Measurements from ENCODE around the gene HTR6.
A peak's percentile ranks its signal among the peaks of the same experiment; 100 is the strongest.

Gene HTR6

DNA sequence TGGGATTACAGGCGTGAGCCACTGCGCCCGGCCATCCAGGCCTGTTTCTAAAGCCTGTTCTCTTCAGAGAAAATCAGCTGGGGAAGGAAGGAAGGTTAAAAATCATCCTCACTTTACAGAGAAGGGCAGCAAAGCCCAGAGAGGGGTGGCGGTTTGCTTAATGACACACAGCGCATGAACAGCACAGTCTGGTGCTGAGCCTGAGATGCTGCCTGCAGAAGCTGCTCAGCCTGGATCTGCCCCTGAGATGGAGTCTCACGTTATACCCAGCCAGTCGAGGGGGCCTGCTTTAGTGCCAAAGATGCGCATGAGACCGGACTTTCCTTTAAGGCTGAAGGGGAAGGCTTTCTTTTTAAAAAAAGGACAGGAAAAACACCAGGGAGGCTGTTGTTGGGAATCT, 21.3 kb downstream of the HTR6 start:
- DNase-seq (ENCODE audit: low spot score) (no peak), FAIRE-seq (no peak)

DNA sequence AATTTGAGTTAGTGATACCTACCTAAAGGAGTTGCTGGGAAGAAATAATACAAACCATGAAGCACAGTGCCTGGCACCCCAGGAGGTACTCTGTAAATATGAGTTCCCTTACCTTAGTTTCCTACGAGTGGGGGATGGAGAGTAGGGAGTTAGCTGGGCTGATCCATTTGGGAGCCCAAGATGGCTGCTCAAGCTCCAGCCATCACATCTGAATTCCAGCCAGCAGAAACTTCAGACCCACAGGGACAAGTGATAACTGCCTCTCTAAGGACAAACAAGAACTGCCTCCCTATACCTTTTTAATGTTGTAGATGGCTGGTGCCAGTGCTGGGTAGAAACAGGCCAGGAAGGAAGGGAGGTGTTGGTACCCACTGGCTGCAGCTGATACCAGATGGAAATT, 22.7 kb downstream of the HTR6 start:
- DNase-seq (ENCODE audit: low spot score) (no peak), FAIRE-seq (no peak)

DNA sequence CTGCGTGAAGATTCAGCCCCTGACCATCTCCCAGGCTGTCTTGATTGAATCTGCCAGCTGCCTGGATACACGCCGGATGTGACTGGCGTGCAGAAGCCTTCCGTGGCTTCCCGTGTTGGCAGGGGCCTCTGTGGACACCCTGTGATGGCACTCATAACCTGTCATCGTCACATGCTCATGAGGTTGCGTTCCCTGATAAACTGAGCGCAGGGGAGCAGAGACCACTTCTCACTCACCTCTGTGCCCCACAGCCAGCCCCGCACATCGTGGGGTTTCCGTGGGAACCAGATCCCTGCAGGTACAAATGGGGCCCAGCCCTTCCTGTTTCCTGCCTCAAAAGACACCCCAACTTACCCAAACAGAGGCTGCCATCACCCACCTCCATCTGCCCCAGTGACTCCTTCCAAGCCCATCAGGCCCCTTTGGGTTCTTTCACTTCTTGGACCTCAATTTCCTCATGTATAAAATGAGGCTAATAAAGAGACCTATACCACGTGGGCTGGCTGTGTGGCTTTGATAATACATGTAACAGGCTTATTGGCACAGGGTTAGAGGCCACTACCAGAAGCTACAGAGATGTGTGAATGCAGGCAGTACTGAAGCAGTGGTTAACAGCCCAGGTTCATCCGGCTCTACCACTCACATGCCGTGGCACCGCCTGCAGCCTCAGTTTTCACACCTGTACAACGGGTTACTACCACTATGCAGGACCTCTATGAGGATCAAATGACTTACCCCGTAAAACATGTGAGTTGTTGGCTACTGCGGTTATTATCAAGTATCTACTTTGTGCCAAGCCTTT, 23.6 kb downstream of the HTR6 start:
- FAIRE-seq (no peak), DNase-seq (ENCODE audit: low spot score) (no peak)

DNA sequence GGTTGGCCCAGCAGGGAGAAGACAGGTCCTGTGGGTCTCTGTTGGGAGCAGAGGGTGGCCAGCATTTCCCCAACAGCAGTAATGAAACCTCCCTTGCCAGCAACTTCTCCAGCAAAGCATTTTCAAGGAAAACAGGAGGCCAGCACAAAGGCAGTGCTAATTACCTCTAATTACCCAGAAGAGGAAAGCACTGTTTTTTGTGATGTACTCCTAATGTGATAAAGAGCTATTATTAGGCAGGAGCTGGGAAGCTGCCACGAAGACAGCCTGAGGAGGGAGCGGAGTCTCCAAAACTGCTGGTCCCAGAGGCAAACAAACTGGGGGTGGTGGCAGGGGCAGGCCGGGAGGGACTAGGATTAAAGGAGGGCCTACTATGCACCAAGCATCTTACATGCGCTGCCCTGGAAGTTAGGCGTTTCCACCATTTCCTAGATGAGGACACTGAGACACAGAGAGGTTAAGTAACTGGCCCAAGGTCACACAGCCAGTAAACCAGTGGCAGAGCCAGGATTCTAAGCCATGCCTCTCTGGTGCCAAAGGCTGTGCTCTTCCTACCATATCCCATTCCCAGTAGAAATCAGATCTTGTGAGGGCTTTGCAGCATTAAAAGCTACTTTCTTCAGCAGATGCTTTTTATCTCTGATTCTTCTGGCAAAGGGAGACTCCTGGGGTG, 24.5 kb downstream of the HTR6 start:
- DNase-seq (ENCODE audit: low spot score), result no peak
- FAIRE-seq, result no peak

DNA sequence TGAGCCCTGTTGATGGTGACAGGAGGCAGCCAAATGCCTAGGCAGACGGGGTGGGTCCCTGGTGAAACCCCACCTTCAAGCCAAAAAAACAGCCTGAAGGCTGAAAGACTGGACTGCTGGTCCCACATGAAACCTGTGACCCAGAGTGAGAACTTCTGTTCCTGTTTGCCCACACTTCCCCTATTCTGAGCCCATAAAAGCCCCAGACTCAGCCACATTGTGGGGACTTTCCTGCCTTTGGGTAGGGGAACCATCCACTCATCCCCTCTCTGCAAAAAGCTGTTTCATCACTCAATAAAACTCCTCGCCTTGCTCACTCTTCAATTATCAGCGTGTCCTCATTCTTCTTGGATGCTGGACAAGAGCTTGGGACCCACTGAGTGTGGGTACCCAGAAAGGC, 25.2 kb downstream of the HTR6 start:
- no peak for DNase-seq (ENCODE audit: low spot score)
- no peak for FAIRE-seq

DNA sequence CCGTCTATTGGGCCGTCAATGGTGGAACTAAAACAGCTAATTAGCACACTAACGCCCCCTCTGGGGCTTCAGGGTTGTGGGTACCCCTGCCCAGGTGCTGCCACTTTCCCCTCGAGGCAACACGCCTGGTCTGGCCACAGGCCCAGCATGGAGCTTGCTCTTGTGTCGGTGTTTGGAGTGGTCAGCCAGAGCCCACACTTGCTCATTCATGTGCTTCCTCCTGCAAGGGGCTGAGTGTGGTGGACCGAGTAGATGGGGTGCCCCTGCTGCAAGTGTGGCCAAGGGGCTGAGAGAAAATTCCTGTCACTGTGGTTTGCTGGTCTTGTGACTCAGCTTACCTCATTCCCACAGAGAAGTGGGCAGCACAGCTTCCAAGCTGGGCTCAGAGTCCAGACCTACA, 25.7 kb downstream of the HTR6 start:
- FAIRE-seq (no peak), DNase-seq (ENCODE audit: low spot score) (no peak)

DNA sequence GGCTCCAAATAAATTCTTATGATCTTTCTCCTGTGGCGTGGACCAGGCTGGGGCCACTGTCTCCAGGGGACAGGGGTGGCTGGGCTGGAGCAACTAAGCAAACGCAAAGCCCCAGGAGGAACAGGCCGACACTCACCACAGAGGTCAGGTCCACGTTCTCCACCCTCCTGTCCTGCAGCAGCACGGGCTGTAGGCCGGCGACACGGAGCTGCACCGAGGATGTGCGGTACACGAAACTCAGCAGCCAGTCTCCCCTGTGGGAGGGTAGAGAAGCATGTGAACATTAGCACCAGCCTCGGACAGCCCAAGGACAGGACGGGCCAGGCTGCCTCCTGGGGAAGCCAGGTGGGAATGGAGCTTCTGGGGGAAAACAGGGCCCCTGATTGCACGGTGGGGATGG, 29.6 kb downstream of the HTR6 start:
- FAIRE-seq (no peak), DNase-seq (ENCODE audit: low spot score) (no peak)

DNA sequence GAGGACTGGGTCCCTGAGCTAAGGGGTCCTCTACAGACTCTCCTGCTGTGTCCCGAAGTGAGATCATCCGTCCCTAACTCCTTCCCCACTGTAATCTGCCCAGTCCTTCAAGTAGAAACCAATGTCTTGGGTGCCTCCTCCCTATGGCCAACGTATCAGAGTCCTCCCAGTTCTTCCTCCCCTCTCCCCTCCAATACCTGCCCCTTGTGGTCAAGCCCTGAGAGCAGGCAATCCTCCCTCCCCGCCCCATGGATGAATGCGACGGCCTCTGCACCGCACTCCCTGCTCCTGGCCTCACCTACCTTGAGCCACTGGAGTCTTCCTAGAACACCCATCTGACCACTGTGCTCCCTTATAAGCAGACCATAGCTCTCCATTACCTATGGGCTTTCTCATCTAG, 31.1 kb downstream of the HTR6 start:
- FAIRE-seq, result no peak
- no peak for DNase-seq (ENCODE audit: low spot score)

DNA sequence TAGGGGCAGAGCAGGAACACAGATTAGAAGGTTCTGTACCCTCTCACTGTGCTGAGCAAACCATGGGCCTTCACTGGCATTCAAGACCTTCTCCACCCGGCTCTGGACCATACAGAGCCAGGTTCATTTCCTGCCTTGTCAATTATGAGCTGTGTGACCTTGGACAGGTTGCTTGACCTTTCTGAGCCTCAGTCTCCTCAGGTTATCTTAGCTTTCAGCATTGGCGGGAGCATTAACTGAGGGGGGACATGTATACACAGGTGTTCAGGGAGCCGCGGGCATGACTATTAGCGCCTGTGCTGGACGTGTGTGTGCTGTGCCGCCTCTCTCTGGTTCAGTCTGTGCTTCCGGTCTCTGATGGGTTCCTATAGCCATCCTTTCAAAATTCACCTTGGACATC, 32.1 kb downstream of the HTR6 start:
- FAIRE-seq (no peak), DNase-seq (ENCODE audit: low spot score) (no peak)

DNA sequence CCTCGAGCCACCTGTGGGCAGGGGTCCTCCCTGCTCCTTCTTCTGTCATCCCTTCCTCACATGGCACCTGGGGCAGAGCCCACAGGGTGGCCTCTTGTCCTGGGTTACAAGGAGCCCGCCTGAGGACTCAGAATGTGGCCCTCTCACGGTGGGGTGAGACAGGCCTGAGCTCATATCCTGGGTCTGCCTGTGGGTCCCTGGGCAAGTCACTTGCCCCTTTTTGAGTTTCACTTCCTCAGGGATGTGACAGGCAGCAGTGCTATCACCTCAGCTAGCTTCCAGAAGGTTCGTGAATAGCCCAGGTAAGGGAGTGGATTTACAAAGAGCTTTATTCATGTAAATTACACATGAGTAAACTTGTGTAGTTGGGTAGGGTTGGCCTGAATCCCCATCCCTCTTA, 33.5 kb downstream of the HTR6 start:
- no peak for DNase-seq (ENCODE audit: low spot score)
- no peak for FAIRE-seq

DNA sequence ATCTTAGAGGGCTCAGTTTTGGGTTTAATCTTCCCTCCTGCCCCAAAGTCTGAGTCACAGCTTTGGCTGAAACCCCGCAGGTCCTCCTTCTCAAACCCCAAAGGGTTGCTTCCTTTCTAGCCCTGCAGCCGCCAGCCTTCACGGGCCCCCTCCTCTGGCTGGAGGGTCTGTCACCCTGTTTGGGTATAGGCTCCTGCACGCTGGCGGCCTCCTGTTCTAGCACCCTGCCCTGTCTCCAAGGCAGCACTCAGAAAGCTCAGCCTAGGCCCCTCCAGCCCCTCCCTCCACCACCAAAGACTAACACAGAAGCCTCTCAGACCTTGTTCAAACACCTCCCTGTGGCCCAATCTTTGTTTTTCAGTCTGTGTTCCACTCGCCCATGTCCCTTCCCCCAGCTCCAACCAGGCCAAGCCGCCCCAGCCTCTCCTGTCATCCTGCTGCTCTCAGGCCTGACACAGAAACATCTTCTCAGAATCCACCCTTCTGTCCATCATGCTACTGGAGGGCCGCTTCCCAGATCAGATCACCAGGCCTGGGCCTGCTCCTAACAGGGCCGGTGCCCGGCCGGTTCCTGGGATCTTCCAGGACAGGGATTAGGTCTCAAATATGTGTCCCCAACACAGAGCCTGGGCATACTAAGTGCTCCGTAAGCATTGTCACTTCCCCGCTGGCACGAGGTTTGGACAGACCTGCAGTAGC, 35.6 kb downstream of the HTR6 start:
- DNase-seq (ENCODE audit: low spot score) (no peak), FAIRE-seq (no peak)

DNA sequence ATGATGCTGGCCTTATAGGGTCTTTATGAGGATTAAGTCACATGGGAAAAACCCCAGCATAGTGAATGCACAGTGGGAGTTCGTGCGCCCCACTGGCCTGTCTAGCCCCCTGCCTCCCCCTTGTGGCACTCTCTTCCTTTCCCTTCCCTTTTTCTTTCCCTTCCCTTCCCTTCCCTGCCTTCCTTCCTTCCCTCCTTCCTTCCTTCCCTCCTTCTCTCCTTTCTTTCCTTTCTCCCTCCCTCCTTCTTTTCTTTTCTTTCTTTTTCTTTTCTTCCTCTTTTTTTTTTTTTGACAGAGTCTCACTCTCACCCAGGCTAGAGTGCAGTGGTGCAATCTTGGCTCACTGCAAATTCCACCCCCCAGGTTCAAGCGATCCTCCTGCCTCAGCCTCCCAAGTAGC, 38.6 kb downstream of the HTR6 start:
- DNase-seq (ENCODE audit: low spot score), result no peak
- FAIRE-seq, result no peak

DNA sequence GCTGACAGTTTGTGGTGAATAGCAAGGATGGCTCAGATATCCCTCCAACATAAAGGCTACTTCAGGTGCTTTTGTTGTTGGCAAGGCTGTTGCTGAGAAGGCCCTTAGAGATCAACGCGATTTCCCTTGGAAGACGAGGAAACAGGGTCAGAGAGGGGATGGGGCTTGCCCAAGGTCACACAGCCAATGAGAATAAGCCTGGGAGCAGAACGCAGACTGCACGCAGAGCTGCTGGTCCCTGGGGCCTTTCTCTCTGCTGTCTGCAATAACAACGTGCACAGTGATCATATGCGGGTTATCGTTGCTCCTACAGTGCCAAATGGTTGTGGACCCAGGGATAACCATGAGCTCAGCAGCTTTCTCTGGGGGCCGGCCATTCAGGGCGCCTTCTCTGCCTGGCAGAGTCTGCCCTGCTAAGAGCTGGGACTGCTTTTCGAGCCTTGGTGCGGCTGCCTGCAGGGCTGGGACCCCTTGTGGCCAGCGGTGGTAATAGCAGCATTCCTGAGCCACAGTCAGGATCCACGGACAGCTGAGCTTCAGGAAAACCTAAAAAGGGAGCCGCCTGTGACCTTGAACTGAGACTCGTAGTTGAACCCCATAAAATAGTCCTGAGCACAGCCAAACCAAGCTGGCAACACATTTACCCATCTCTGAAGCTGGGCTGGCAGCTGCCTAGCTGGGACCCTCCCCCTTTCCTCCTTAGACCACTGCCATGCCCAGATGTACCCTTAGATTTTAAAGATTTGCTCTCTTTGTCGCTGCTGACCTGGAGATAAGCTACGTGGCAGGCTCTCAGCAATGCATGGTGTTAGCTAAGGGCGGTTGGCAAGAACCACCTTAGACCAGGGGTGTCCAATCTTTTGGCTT, 39.8 kb downstream of the HTR6 start:
- FAIRE-seq, result no peak

DNA sequence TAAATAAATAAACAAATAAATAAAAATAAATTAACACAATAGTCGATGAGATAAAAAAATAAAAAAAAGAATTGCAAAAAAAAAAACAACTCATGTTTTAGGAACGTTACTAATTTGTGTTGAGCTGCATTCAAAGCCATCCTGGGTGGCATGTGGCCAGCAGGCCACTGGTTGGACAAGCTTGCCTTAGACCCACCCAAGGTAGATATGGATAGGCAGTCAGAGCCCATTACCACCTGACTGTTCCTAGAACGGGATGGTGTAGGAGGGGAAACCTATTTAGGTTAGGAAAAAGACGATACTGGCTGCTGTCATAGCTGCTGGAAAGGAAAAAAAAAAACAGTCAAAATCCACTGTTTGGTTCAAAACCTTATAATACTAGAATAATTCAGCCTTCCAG, 40.8 kb downstream of the HTR6 start:
- DNase-seq (ENCODE audit: low spot score) (no peak), FAIRE-seq (no peak)

More for the DNA sequence above, 39.8 kb downstream of the HTR6 start:
- peak; percentile 26 for DNase-seq (ENCODE audit: low spot score)

DNA sequence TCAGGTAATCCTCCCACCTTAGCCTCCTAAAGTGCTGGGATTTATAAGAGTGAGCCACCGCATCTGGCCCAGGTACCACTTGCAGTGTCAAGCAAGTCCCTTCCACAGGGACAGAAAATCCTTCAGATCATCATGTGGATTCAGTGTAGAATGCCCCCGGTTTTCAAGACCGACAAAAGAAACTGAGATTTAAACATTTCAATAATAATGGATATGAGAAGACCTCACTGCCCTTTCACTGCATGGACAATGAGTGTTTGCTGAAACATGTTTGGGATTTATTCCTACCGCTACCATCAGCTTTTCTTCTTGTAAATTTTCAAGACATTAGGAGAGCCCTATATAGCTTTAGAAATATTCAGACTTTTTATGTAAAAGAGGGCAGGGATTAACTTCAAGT, 41.5 kb downstream of the HTR6 start:
- FAIRE-seq, result no peak

DNA sequence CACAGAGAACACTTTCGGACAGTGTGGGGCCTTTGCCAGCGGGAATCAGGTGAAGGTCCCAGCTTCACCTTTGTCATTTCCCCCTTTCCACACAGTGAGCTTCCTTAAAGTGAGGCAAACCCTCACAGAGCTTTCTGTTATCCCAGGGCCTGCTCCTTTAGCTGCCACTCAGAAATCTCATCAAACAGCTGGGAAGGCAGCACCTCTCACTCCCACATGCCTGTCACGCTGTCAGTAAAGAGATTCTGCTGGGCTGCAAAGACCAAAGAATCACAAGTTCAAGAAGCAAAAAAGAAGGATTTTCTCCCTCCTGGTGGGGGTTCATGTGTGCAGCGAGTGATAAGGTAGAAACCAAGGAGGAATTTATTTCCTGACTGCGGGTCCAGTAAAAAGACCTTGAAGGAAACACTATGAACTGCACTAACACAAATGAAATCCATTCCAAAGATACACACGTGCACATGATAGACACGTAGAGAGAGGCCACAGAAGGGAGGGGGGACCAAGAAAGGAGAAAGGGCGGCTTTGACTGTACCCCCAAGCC, 44.0 kb downstream of the HTR6 start:
- FAIRE-seq (no peak), DNase-seq (ENCODE audit: low spot score) (no peak)

More for the DNA sequence above, 41.5 kb downstream of the HTR6 start:
- no peak for DNase-seq (ENCODE audit: low spot score)

DNA sequence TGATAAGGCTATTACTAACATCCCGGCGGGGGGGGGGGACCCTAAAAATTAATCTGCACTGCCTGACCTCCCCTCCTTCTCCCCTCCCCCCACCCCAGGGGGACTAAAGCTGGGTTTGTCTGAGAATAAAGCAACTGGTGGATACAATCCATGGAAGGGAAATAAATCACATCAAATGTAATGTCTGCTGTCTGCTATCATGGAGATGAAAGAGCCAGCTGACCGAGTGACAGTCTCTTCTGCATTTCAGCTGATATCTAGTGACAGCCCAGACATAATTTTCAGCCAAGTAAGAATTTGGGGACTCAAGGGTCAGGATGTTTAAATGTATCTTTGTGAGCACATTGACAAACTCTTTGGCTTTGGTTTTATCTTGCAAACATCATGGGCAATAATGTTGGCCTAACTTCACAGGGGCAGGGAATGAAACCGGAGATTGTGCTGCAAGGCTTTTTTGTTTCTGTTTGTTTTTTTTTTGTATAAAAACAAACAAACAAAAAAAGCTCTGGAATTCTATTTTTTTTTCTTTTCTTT, 44.7 kb downstream of the HTR6 start:
- FAIRE-seq, result no peak

DNA sequence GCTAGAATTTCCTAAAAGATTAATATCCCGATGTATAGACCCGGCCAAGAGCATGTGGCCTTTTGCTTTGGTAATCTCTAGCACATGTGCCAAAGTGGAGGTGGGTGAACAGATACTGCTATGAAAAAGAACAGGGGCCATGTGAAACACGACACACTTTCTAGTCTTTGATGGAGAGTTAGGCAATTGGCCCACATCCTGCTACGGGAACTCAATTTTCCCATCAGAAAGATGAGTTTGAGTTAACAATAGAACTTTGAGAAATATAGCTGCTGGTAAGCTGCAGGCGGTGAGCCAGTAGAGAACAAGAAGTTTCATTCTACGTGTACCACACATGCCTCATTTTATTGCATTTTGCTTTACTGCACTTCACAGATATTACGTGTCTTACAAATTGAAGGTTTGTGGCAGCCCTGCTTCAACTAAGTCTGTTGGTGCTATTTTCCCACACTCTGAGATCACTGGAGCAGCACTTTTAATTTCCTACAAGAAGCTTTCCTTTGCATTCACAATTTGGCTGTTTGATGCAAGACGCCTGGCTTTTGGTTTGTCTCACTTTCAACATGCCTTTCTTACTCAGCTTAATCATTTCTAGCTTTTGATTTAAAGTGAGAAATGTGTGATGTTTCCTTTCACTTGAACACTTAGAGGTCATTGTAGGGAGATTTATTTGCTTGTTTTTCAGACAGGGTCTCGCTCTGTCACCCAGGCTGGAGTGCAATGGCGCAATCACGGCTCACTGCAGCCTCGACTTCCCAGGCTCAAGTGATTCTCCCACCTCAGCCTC, 46.3 kb downstream of the HTR6 start:
- FAIRE-seq (no peak), DNase-seq (ENCODE audit: low spot score) (no peak)

More for the DNA sequence above, 44.7 kb downstream of the HTR6 start:
- no peak for DNase-seq (ENCODE audit: low spot score)

DNA sequence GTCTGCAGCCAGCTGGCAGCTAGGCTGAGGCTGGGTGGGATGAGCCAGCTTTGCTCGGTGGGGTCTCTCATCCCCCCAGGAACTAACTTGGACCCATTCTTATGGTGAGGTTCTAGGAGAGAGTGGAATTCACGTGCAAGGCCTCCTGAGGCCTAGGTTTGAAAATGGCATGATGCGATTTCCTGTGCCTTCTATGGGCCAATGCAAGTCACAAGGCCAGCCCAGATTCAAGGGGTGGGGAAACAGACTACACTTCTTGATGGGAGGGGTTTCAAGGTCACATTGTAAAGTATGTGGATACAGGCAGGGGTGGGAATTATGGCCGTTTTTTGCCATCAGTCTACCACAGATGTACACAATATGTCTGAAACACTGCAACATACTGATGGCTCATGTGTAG, 48.3 kb downstream of the HTR6 start:
- DNase-seq (ENCODE audit: low spot score) (no peak), FAIRE-seq (no peak)
